NCI-H2227 (cell line): Measurements from ENCODE around the gene TMEM132D.

ENCODE experiments used
- DNase-seq: peaks from one replicate; lab custom pipeline; 2025; ENCODE audit not compliant: unreplicated experiment; lab: John Stamatoyannopoulos, UW

TMEM132D gene

GRCh38 chr12:129873833-129874208, 30.0 kb downstream of the TMEM132D start:
- no peak for DNase-seq

- DNase-seq, result no peak
Observed at GRCh38 chr12:129873111-129873832, 30.6 kb downstream of the TMEM132D start.

- no peak for DNase-seq
Observed at GRCh38 chr12:129871991-129872972, 31.5 kb downstream of the TMEM132D start.

GRCh38 chr12:129870796-129871195, 33.0 kb downstream of the TMEM132D start:
- no peak for DNase-seq

GRCh38 chr12:129870136-129870535, 33.7 kb downstream of the TMEM132D start:
- no peak for DNase-seq

- no peak for DNase-seq
Observed at GRCh38 chr12:129868575-129868974, 35.2 kb downstream of the TMEM132D start.

- DNase-seq, result no peak
Observed at GRCh38 chr12:129863938-129864337, 39.9 kb downstream of the TMEM132D start.

GRCh38 chr12:129862561-129863175, 41.2 kb downstream of the TMEM132D start:
- no peak for DNase-seq

- DNase-seq, result no peak
Observed at GRCh38 chr12:129861951-129862350, 41.9 kb downstream of the TMEM132D start.

GRCh38 chr12:129854591-129854990, 49.2 kb downstream of the TMEM132D start:
- no peak for DNase-seq

GRCh38 chr12:129851296-129851695, 52.5 kb downstream of the TMEM132D start:
- DNase-seq, result no peak

- no peak for DNase-seq
Observed at GRCh38 chr12:129848876-129849275, 54.9 kb downstream of the TMEM132D start.

GRCh38 chr12:129847063-129847462, 56.8 kb downstream of the TMEM132D start:
- DNase-seq, result no peak

- DNase-seq, result no peak
Observed at GRCh38 chr12:129844662-129845220, 59.1 kb downstream of the TMEM132D start.

- no peak for DNase-seq
Observed at GRCh38 chr12:129841251-129841650, 62.6 kb downstream of the TMEM132D start.

- DNase-seq, result no peak
Observed at GRCh38 chr12:129840145-129840884, 63.5 kb downstream of the TMEM132D start.

- no peak for DNase-seq
Observed at GRCh38 chr12:129839679-129840078, 64.1 kb downstream of the TMEM132D start.

GRCh38 chr12:129831294-129831693, 72.5 kb downstream of the TMEM132D start:
- DNase-seq, result no peak

GRCh38 chr12:129830796-129831195, 73.0 kb downstream of the TMEM132D start:
- DNase-seq, result no peak

GRCh38 chr12:129827866-129828384, 75.9 kb downstream of the TMEM132D start:
- DNase-seq, result no peak
